Caco-2 (cell line): ENCODE measurements around the gene GPR151. TPM values are rescaled to one million over a fixed set of nuclear protein-coding genes. Genes with fewer than 3 reads are reported as not detected.

ENCODE experiments used
- BruUV-seq: library from RNA; stranded (reverse); fragments of 400-500 nt; replicated peaks from 2 replicates; lab custom pipeline; 2021; lab: Mats Ljungman, UMichigan
- CTCF ChIA-PET: fragments of 300-600 bp; sonication (Branson Sonifier 250); formaldehyde crosslinking; loops from one replicate; lab custom pipeline; 2022; ENCODE audit warnings: antibody characterized with exemption; lab: Charles Lee
- POLR2A ChIA-PET: fragments of 300-600 bp; sonication (Branson Sonifier 250); formaldehyde crosslinking; loops from one replicate; lab custom pipeline; 2022; ENCODE audit warnings: antibody characterized with exemption; lab: Charles Lee
- DNase-seq, 2 experiments: peaks; one replicate each; pipeline versions ENCODE4 v3.0.0 to v3.0.0-alpha.2; 2020 to 2022
- H3K27me3 ChIP-seq: replicated peaks from 2 replicates; pipeline ENCODE4 v1.6.0; 2011; ENCODE audit warnings: low read length; ENCODE audit not compliant: control insufficient read depth, insufficient read depth
- H3K36me3 ChIP-seq: 2 replicates; pipeline ENCODE4 v1.5.1; 2011; ENCODE audit warnings: low read length; ENCODE audit not compliant: control insufficient read depth, insufficient read depth
- H3K4me1 ChIP-seq: fragments of 250-450 bp; sonication (Bioruptor Pico); 2 replicates; pipeline ENCODE4 v1.5.1; 2020; ENCODE audit warnings: mild to moderate bottlenecking
- H3K4me3 ChIP-seq: 2 replicates; pipeline ENCODE4 v1.5.1; 2011; ENCODE audit warnings: low read depth, mild to moderate bottlenecking, control low read depth, low read length
- H3K9me3 ChIP-seq: fragments of 250-450 bp; sonication (Bioruptor Pico); 2 replicates; pipeline ENCODE4 v1.5.1; 2020; ENCODE audit warnings: mild to moderate bottlenecking, moderate library complexity
- H3K27ac Mint-ChIP-seq: one replicate; pipeline ENCODE4 v1.8.0; 2022; ENCODE audit warnings: mixed read lengths; ENCODE audit not compliant: unreplicated experiment
- H3K27me3 Mint-ChIP-seq: one replicate; pipeline ENCODE4 v1.8.0; 2022; ENCODE audit warnings: mixed read lengths; ENCODE audit not compliant: insufficient read depth, unreplicated experiment
- H3K36me3 Mint-ChIP-seq: one replicate; pipeline ENCODE4 v1.8.0; 2022; ENCODE audit warnings: mild to moderate bottlenecking, mixed read lengths; ENCODE audit not compliant: insufficient read depth, unreplicated experiment
- H3K4me1 Mint-ChIP-seq: one replicate; pipeline ENCODE4 v1.8.0; 2022; ENCODE audit warnings: low read depth, mixed read lengths; ENCODE audit not compliant: unreplicated experiment
- H3K4me3 Mint-ChIP-seq: one replicate; pipeline ENCODE4 v1.8.0; 2022; ENCODE audit warnings: mild to moderate bottlenecking, moderate library complexity, mixed read lengths; ENCODE audit not compliant: unreplicated experiment
- H3K9me3 Mint-ChIP-seq: one replicate; pipeline ENCODE4 v1.8.0; 2022; ENCODE audit warnings: mixed read lengths; ENCODE audit not compliant: unreplicated experiment
- CTCF ChIP-seq, 2 experiments: fragments of 200-600 bp in 1 of 2; IDR thresholded peaks; 1 replicate in 1 of 2; 2 replicates in 1 of 2; pipeline versions ENCODE4 v1.5.1 to v1.8.0; 2011 to 2022; ENCODE audit warnings: antibody characterized with exemption in 1 of 2, control low read depth in 1 of 2, inconsistent platforms in 1 of 2, low read depth in 1 of 2, low read length in 1 of 2, mild to moderate bottlenecking in 1 of 2, moderate library complexity in 1 of 2; ENCODE audit not compliant: insufficient read depth in 1 of 2, severe bottlenecking in 1 of 2, unreplicated experiment in 1 of 2
- intact Hi-C: fragments of 100-400 bp; cut with micrococcal nuclease; formaldehyde crosslinking; loops from one replicate; pipeline ENCODE4 v1.10.0; 2022; ENCODE audit not compliant: unreplicated experiment
- total RNA-seq: library from RNA; stranded (reverse); gene quantifications from 2 replicates; pipeline ENCODE4 v1.2.3, GENCODE V29; 2022

GPR151 gene
- total RNA-seq, 1 experiment from 2014 or later, result not detected

GRCh38 chr5:146467760-146468159 lies 48.2 kb downstream of the GPR151 start:
- no peaks in the 10 kb centered on the region for H3K9me3 ChIP-seq
- no peaks in the 10 kb centered on the region; the same call in 1 of the 2 replicates for H3K36me3 ChIP-seq
- BruUV-seq, result no TSS peak
- H3K9me3 Mint-ChIP-seq, result no peaks in the 10 kb centered on the region
- H3K4me1 ChIP-seq, result no peaks in the 10 kb centered on the region
- intact Hi-C loops, result no loop called here
- no peak overlapping the region for H3K27ac Mint-ChIP-seq
- no peak overlapping the region for H3K4me3 ChIP-seq
- H3K36me3 Mint-ChIP-seq, result peaks cover 68% of the 10 kb centered on the region
- no peak for TF ChIP-seq CTCF (IDR thresholded peaks at IDR 0.05; ENCODE audit: insufficient read depth in 1 of 2, low read depth in 1 of 2, low read length in 1 of 2, severe bottlenecking in 1 of 2, unreplicated experiment in 1 of 2)
- H3K27me3 ChIP-seq, result no peaks in the 10 kb centered on the region
- no peak for DNase-seq
- ChIA-PET POLR2A (no interaction called here), CTCF (no interaction called here)
- no peak overlapping the region for H3K4me3 Mint-ChIP-seq
- H3K4me1 Mint-ChIP-seq, result peaks cover 6% of the 10 kb centered on the region
- no peaks in the 10 kb centered on the region for H3K27me3 Mint-ChIP-seq

- Mint-ChIP-seq H3K9me3 (no peaks in the 10 kb centered on the region), H3K36me3 (peaks cover 68% of the 10 kb centered on the region), H3K27me3 (no peaks in the 10 kb centered on the region), H3K27ac (no peak overlapping the region), H3K4me1 (peaks cover 11% of the 10 kb centered on the region), H3K4me3 (no peak overlapping the region)
- intact Hi-C loops, result no loop called here
- no peak for DNase-seq
- ChIA-PET CTCF (no interaction called here), POLR2A (no interaction called here)
- no TSS peak for BruUV-seq
- no peaks in the 10 kb centered on the region for H3K9me3 ChIP-seq
- peak; percentile 37 to 48 for TF ChIP-seq CTCF (IDR thresholded peaks at IDR 0.05; ENCODE audit: insufficient read depth in 1 of 2, low read depth in 1 of 2, low read length in 1 of 2, severe bottlenecking in 1 of 2, unreplicated experiment in 1 of 2)
- no peaks in the 10 kb centered on the region for H3K27me3 ChIP-seq
- no peak overlapping the region for H3K4me3 ChIP-seq
- no peaks in the 10 kb centered on the region; the same call in 1 of the 2 replicates for H3K36me3 ChIP-seq
- H3K4me1 ChIP-seq, result no peaks in the 10 kb centered on the region
These were observed 49.3 kb downstream of the GPR151 start for GRCh38 chr5:146466521-146467349.

- BruUV-seq, result no TSS peak
- H3K9me3 Mint-ChIP-seq, result no peaks in the 10 kb centered on the region
- Histone ChIP-seq H3K4me1 (no peaks in the 10 kb centered on the region), H3K9me3 (no peaks in the 10 kb centered on the region), H3K36me3 (peaks cover 2% of the 10 kb centered on the region; the same call in 1 of the 2 replicates), H3K4me3 (no peak overlapping the region), H3K27me3 (no peaks in the 10 kb centered on the region)
- DNase-seq, result no peak
- no peak overlapping the region for H3K27ac Mint-ChIP-seq
- peaks cover 77% of the 10 kb centered on the region for H3K36me3 Mint-ChIP-seq
- TF ChIP-seq CTCF (IDR thresholded peaks at IDR 0.05; ENCODE audit: insufficient read depth in 1 of 2, low read depth in 1 of 2, low read length in 1 of 2, severe bottlenecking in 1 of 2, unreplicated experiment in 1 of 2), result no peak
- CTCF ChIA-PET, result no interaction called here
- intact Hi-C loops, result no loop called here
- POLR2A ChIA-PET, result no interaction called here
- H3K4me1 Mint-ChIP-seq, result peaks cover 11% of the 10 kb centered on the region
- H3K4me3 Mint-ChIP-seq, result no peak overlapping the region
- no peaks in the 10 kb centered on the region for H3K27me3 Mint-ChIP-seq
These were observed 52.5 kb downstream of the GPR151 start for GRCh38 chr5:146463446-146463845.

Other genes starting within 250 kb of the GPR151 start
- 0.14 TPM in 1 of 2 replicates, not detected in the other for gene POU4F3, start 177.4 kb downstream of the GPR151 start, total RNA-seq
- gene TCERG1, start 68.9 kb downstream of the GPR151 start, total RNA-seq, result 88.2 and 97.1 TPM in 2 replicates